A549 (cell line): ENCODE measurements around the gene DCAKD.
A peak's percentile ranks its signal among the peaks of the same experiment; 100 is the strongest.

Source experiments
- CHD2 ChIP-seq: fragments of 150-350 bp; IDR thresholded peaks from 2 replicates; pipeline ENCODE4 v1.6.1; 2014; ENCODE audit warnings: low read length; ENCODE audit not compliant: partially characterized antibody
- EP300 ChIP-seq, 2 experiments: fragments of >200 bp; sonication (Bioruptor Twin); formaldehyde crosslinking; IDR thresholded peaks; 2 replicates in 1 of 2; 3 replicates in 1 of 2; pipeline ENCODE4 v1.6.1; 2016 to 2017
- HDAC2 ChIP-seq: fragments of 200-600 bp; sonication (generic); IDR thresholded peaks from 2 replicates; pipeline ENCODE4 v1.6.1; 2016
- HOXB13 ChIP-seq: fragments of 250-450 bp; sonication (Bioruptor Pico); IDR thresholded peaks from 2 replicates; pipeline ENCODE4 v1.5.0; 2020; ENCODE audit warnings: low read depth, mild to moderate bottlenecking, moderate library complexity
- HOXB5 ChIP-seq: fragments of 250-450 bp; sonication (Bioruptor Pico); IDR thresholded peaks from 2 replicates; pipeline ENCODE4 v1.5.0; 2020; ENCODE audit warnings: mild to moderate bottlenecking, moderate library complexity
- POLR2A ChIP-seq: IDR thresholded peaks from 2 replicates; pipeline ENCODE4 v1.6.1; 2012; ENCODE audit warnings: mild to moderate bottlenecking, low read length
- RAD21 ChIP-seq, 2 experiments: fragments of >200 bp in 1 of 2; sonication (Bioruptor Twin) in 1 of 2; formaldehyde crosslinking in 1 of 2; IDR thresholded peaks in 1 of 2; conservative IDR thresholded peaks in 1 of 2; 2 replicates in 1 of 2; 3 replicates in 1 of 2; pipeline ENCODE4 v1.6.1; 2012 to 2018; ENCODE audit warnings: inconsistent platforms in 1 of 2
- RNF2 ChIP-seq: fragments of 200-600 bp; sonication (generic); IDR thresholded peaks from 2 replicates; pipeline ENCODE4 v1.6.1; 2016; ENCODE audit warnings: low read depth, mild to moderate bottlenecking, antibody characterized with exemption, moderate library complexity, borderline replicate concordance
- SMC3 ChIP-seq: fragments of >200 bp; sonication (Bioruptor Twin); formaldehyde crosslinking; IDR thresholded peaks from 3 replicates; pipeline ENCODE4 v1.6.1; 2018; ENCODE audit warnings: inconsistent platforms
- TP53 ChIP-seq: fragments of 250-450 bp; sonication (Bioruptor Pico); IDR thresholded peaks from 2 replicates; pipeline ENCODE4 v1.5.0; 2021; ENCODE audit warnings: mild to moderate bottlenecking, moderate library complexity
- ZNF302 ChIP-seq: fragments of 250-450 bp; sonication (Bioruptor Pico); IDR thresholded peaks from 2 replicates; pipeline ENCODE4 v1.9.0; 2021; ENCODE audit warnings: inconsistent platforms, mild to moderate bottlenecking, moderate library complexity
- TF ChIP-seq, protein P1 (sequence below): fragments of >200 bp; sonication (Bioruptor Twin); formaldehyde crosslinking; IDR thresholded peaks from 3 replicates; pipeline ENCODE4 v1.5.1; 2016
- TF ChIP-seq, protein P2 (sequence below): IDR thresholded peaks from 2 replicates; pipeline ENCODE4 v1.6.1; 2012; ENCODE audit warnings: low read depth, borderline replicate concordance
- TF ChIP-seq, protein P3 (sequence below): fragments of 200-600 bp; sonication (generic); IDR thresholded peaks from 2 replicates; pipeline ENCODE4 v1.6.1; 2016; ENCODE audit warnings: antibody characterized with exemption, mild to moderate bottlenecking, moderate library complexity

DNA sequence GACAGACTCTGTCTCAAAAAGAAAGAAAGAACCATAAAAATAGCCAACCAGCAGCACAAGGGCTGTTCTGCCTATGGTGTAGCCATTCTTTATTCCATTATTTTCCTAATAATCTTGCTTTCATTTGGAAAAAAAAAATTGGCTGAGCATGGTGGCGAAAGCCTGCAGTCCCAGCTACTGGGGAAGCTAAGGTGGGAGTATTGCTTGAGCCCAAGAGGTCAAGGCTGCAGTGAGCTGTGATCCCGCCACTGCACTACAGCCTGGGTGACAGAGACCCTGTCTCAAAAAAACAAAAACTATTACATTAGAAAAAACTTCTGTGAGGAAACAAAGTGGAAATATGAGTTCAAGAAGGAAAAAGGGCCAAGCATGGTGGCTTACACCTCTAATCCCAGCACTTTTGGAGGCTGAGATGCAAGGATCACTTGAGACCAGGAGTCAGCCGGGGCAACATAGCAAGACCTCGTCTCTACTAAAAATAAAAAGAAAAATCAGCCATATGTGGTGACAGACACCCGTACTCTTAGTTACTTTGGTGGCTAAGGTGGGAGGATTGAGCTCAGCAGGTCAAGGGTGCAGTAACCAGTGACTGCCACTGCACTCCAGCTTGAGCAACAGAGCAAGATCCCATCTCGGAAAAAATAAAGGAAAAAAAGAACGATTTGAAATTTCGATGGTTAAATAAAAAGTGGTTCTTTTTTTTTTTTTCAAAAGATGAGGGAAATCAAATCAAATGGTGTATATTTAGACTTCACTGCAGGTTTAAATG lies 2.5 kb downstream of the DCAKD start:
- TF ChIP-seq HOXB13 (CRISPR knock-in tag) (no peak), SMC3 (no peak), CHD2 (no peak), EP300 (IDR thresholded peaks at IDR 0.05) (no peak), HOXB5 (CRISPR knock-in tag) (no peak), ZNF302 (CRISPR knock-in tag) (no peak), HDAC2 (no peak), RNF2 (no peak), POLR2A (no peak), RAD21 (conservative IDR thresholded peaks at IDR 0.05 in 1 of 2, IDR thresholded peaks at IDR 0.05 in 1 of 2) (no peak), TP53 (CRISPR knock-in tag) (no peak)
- TF ChIP-seq, protein P1, sequence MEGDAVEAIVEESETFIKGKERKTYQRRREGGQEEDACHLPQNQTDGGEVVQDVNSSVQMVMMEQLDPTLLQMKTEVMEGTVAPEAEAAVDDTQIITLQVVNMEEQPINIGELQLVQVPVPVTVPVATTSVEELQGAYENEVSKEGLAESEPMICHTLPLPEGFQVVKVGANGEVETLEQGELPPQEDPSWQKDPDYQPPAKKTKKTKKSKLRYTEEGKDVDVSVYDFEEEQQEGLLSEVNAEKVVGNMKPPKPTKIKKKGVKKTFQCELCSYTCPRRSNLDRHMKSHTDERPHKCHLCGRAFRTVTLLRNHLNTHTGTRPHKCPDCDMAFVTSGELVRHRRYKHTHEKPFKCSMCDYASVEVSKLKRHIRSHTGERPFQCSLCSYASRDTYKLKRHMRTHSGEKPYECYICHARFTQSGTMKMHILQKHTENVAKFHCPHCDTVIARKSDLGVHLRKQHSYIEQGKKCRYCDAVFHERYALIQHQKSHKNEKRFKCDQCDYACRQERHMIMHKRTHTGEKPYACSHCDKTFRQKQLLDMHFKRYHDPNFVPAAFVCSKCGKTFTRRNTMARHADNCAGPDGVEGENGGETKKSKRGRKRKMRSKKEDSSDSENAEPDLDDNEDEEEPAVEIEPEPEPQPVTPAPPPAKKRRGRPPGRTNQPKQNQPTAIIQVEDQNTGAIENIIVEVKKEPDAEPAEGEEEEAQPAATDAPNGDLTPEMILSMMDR = peak; percentile 22; the same call in 1 of the 3 replicates
- TF ChIP-seq, protein P2, sequence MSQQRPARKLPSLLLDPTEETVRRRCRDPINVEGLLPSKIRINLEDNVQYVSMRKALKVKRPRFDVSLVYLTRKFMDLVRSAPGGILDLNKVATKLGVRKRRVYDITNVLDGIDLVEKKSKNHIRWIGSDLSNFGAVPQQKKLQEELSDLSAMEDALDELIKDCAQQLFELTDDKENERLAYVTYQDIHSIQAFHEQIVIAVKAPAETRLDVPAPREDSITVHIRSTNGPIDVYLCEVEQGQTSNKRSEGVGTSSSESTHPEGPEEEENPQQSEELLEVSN = no peak
- TF ChIP-seq, protein P3, sequence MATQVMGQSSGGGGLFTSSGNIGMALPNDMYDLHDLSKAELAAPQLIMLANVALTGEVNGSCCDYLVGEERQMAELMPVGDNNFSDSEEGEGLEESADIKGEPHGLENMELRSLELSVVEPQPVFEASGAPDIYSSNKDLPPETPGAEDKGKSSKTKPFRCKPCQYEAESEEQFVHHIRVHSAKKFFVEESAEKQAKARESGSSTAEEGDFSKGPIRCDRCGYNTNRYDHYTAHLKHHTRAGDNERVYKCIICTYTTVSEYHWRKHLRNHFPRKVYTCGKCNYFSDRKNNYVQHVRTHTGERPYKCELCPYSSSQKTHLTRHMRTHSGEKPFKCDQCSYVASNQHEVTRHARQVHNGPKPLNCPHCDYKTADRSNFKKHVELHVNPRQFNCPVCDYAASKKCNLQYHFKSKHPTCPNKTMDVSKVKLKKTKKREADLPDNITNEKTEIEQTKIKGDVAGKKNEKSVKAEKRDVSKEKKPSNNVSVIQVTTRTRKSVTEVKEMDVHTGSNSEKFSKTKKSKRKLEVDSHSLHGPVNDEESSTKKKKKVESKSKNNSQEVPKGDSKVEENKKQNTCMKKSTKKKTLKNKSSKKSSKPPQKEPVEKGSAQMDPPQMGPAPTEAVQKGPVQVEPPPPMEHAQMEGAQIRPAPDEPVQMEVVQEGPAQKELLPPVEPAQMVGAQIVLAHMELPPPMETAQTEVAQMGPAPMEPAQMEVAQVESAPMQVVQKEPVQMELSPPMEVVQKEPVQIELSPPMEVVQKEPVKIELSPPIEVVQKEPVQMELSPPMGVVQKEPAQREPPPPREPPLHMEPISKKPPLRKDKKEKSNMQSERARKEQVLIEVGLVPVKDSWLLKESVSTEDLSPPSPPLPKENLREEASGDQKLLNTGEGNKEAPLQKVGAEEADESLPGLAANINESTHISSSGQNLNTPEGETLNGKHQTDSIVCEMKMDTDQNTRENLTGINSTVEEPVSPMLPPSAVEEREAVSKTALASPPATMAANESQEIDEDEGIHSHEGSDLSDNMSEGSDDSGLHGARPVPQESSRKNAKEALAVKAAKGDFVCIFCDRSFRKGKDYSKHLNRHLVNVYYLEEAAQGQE = no peak
